ENCODE results near the gene MAP3K3.

- no peak for TF ChIP-seq POLR2A (IDR thresholded peaks at IDR 0.05)
- TF ChIP-seq CTCF (IDR thresholded peaks at IDR 0.05 in 8 of 11, conservative IDR thresholded peaks at IDR 0.05 in 3 of 11): no peak
- no peak for TF ChIP-seq POLR2AphosphoS5 (IDR thresholded peaks at IDR 0.05)
These were observed 48.6 kb upstream of the MAP3K3 start for GRCh38 chr17:63573634-63574033.
